B cell (primary cell): ENCODE data around the gene B3GLCT. TPM values are rescaled to one million over a fixed set of nuclear protein-coding genes. Genes with fewer than 3 reads are reported as not detected.
"Not testable (repeated sequence)": the region's sequence is repeated elsewhere in the genome, so short reads cannot be mapped to it uniquely, and the experiment has no call there.

Experiments used
- ATAC-seq: fragments of 200-7000 bp; cut with Tn5 transposase; one replicate; pipeline ENCODE4 v1.10.0; 2021; ENCODE audit warnings: low read depth, mild to moderate bottlenecking, moderate number of reproducible peaks, moderate library complexity
- CTCF ChIA-PET: fragments of 350-600 bp; sonication (Branson Sonifier 250); formaldehyde crosslinking; loops from one replicate; lab custom pipeline; 2021; ENCODE audit warnings: antibody characterized with exemption, inconsistent platforms; lab: Charles Lee
- POLR2A ChIA-PET: fragments of 350-600 bp; sonication (Branson Sonifier 250); formaldehyde crosslinking; loops from one replicate; lab custom pipeline; 2021; ENCODE audit warnings: antibody characterized with exemption; lab: Charles Lee
- DNase-seq: peaks from one replicate; pipeline ENCODE4 v3.0.0; 2013
- H2AFZ ChIP-seq: 2 replicates; pipeline ENCODE4 v1.6.1; 2012; ENCODE audit warnings: mild to moderate bottlenecking, low read depth, low read length; ENCODE audit not compliant: insufficient read depth, poor library complexity, severe bottlenecking
- H3K27ac ChIP-seq, 2 donors: 1 replicate in 1 of 2; 2 replicates in 1 of 2; pipeline ENCODE4 v1.5.1; 2012 to 2013; ENCODE audit warnings: low read length in 2 of 2, mild to moderate bottlenecking in 2 of 2, moderate library complexity in 1 of 2
- H3K27me3 ChIP-seq, 4 experiments: fragments of 200-600 bp in 1 of 4; sonication (generic) in 1 of 4; replicated peaks in 1 of 4; 1 replicate in 2 of 4; 2 replicates in 2 of 4; pipeline versions ENCODE4 v1.6.1 to v1.7.0; 2013 to 2016; ENCODE audit warnings: low read length in 3 of 4, mild to moderate bottlenecking in 2 of 4, mixed read lengths in 1 of 4, moderate library complexity in 1 of 4; ENCODE audit not compliant: insufficient read depth in 4 of 4, control insufficient read depth in 3 of 4; ENCODE audit errors: control extremely low read depth in 1 of 4
- H3K36me3 ChIP-seq, 2 experiments: replicated peaks in 1 of 2; 1 replicate in 1 of 2; 2 replicates in 1 of 2; pipeline versions ENCODE4 v1.6.1 to v1.7.1; 2013; ENCODE audit warnings: low read length in 1 of 2; ENCODE audit not compliant: insufficient read depth in 2 of 2, control insufficient read depth in 1 of 2; ENCODE audit errors: control extremely low read depth in 1 of 2, extremely low read depth in 1 of 2
- H3K4me1 ChIP-seq, 2 donors: fragments of 200-600 bp in 1 of 2; sonication (generic) in 1 of 2; 1 replicate in 1 of 2; 2 replicates in 1 of 2; pipeline versions ENCODE4 v1.5.1 to v1.6.1; 2013 to 2017; ENCODE audit warnings: low read length in 2 of 2; ENCODE audit not compliant: control insufficient read depth in 2 of 2, insufficient read depth in 2 of 2
- H3K4me2 ChIP-seq: replicated peaks from 2 replicates; pipeline ENCODE3; 2012; ENCODE audit warnings: mild to moderate bottlenecking, low read depth, low read length; ENCODE audit not compliant: poor library complexity, severe bottlenecking
- H3K4me3 ChIP-seq, 5 experiments: fragments of 200-600 bp in 1 of 5; sonication (generic) in 1 of 5; 1 replicate in 3 of 5; 2 replicates in 2 of 5; pipeline versions ENCODE4 v1.5.1 to v1.7.0; 2011 to 2016; ENCODE audit warnings: low read length in 4 of 5, mild to moderate bottlenecking in 4 of 5, low read depth in 2 of 5, control low read depth in 1 of 5, moderate library complexity in 1 of 5; ENCODE audit not compliant: insufficient read depth in 1 of 5; ENCODE audit errors: control extremely low read depth in 1 of 5, extremely low read depth in 1 of 5
- H3K79me2 ChIP-seq: fragments of 200-600 bp; sonication (generic); one replicate; pipeline ENCODE4 v1.6.0; 2016; ENCODE audit warnings: low read length; ENCODE audit not compliant: control insufficient read depth, insufficient read depth
- H3K9ac ChIP-seq: fragments of 200-600 bp; sonication (generic); 2 replicates; pipeline ENCODE4 v1.6.1; 2017; ENCODE audit warnings: mild to moderate bottlenecking, low read length, moderate library complexity
- H3K9me3 ChIP-seq, 3 donors: one replicate each; pipeline versions ENCODE4 v1.6.1 to v1.7.1; 2013; ENCODE audit warnings: low read length in 2 of 3; ENCODE audit not compliant: control insufficient read depth in 2 of 3, insufficient read depth in 1 of 3; ENCODE audit errors: control extremely low read depth in 1 of 3
- H4K20me1 ChIP-seq: 2 replicates; pipeline ENCODE4 v1.6.0; 2012; ENCODE audit warnings: mild to moderate bottlenecking, low read length; ENCODE audit not compliant: insufficient read depth, control insufficient read depth, poor library complexity, severe bottlenecking
- H3K27ac Mint-ChIP-seq: one replicate; pipeline ENCODE4 v1.8.0; 2021; ENCODE audit warnings: mixed read lengths
- H3K27me3 Mint-ChIP-seq: one replicate; pipeline ENCODE4 v1.8.0; 2021; ENCODE audit warnings: mixed read lengths
- H3K4me1 Mint-ChIP-seq: one replicate; pipeline ENCODE4 v1.8.0; 2021; ENCODE audit warnings: mixed read lengths
- H3K4me3 Mint-ChIP-seq: one replicate; pipeline ENCODE4 v1.8.0; 2021; ENCODE audit warnings: mixed read lengths
- H3K9me3 Mint-ChIP-seq: one replicate; pipeline ENCODE4 v1.8.0; 2022; ENCODE audit warnings: mixed read lengths; ENCODE audit not compliant: insufficient read depth
- EZH2 ChIP-seq: IDR thresholded peaks from 2 replicates; pipeline ENCODE4 v1.6.1; 2012; ENCODE audit warnings: borderline replicate concordance, low read depth, mild to moderate bottlenecking, moderate library complexity, low read length; ENCODE audit not compliant: insufficient read depth, poor library complexity, severe bottlenecking
- WGBS: methylation state at CpG from one replicate; pipeline ENCODE4 v1.1.5; 2013; ENCODE audit warnings: missing lambda C conversion rate; ENCODE audit not compliant: insufficient coverage; 5-methylcytosine and 5-hydroxymethylcytosine counted together
- intact Hi-C: fragments of 100-400 bp; cut with micrococcal nuclease; formaldehyde crosslinking; loops from one replicate; pipeline ENCODE4 v1.10.0; 2022
- polyA plus RNA-seq: library from polyadenylated mRNA; depleted of rRNA; stranded (reverse); fragments of >200 nt; gene quantifications from 2 replicates; pipeline ENCODE4 v1.2.3, GENCODE V29; 2012
- total RNA-seq, 2 donors: library from RNA; stranded (reverse); fragments of 120-200 nt in 1 of 2; gene quantifications; 1 replicate in 1 of 2; 2 replicates in 1 of 2; pipeline versions ENCODE4 v1.2.3 to v1.2.4, GENCODE V29; 2013 to 2022
- TF ChIP-seq, protein P1 (sequence below): fragments of 200-600 bp; IDR thresholded peaks from one replicate; pipeline ENCODE4 v1.8.0; 2022; ENCODE audit warnings: antibody characterized with exemption, mild to moderate bottlenecking

The B3GLCT gene
- total and polyA plus RNA-seq, 2 donors (not counting 1 experiment from before 2014, with no cell fraction given), result 1.4 to 6.2 TPM

DNA sequence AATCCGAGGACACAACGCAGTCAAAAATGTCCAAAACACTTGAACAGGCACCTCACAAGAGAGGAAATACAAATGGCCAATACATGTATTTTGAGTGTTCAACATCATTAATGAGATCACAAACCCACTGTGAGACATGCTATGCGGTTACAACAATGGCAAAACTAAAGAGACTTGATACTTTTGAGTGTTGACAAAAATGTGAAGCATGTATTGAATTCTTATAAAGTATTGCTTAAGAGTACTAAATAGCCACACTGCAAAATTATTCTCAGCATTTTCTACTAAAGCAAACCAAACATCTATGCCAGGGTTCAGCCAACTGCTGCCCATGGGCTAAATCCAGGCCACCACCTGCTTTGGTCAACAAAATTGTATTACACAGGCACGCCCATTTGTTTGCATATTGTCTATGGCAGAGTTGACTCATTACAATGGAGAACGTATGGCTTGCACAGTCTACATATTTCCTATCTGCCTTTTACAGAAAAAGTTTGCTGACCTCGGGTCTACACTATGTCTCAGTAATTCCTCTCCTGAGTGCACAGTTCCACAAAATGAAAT, 135.3 kb downstream of the B3GLCT start:
- POLR2A ChIA-PET, result no interaction called here
- DNase-seq, result no peak
- no peaks in the 10 kb centered on the region for H3K4me1 Mint-ChIP-seq

DNA sequence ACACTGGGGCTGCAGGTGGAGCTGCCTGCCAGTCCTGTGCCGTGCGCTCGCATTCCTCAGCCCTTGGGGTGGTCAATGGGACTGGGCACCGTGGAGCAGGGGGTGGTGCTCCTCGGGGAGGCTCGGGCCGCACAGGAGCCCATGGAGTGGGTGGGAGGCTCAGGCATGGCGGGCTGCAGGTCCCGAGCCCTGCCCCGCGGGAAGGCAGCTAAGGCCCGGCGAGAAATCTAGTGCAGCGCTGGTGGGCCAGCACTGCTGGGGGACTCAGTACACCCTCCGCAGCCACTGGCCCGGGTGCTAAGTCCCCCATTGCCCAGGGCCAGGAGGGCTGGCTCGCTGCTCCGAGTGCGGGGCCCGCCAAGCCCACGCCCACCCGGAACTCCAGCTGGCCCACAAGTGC, 139.8 kb downstream of the B3GLCT start:
- not testable (repeated sequence) for H3K27me3 Mint-ChIP-seq

More for the DNA sequence above, 135.3 kb downstream of the B3GLCT start:
- H3K79me2 ChIP-seq, result no peaks in the 10 kb centered on the region
- intact Hi-C loops, result no loop called here
- 100% methylated on average over 1 of the region's 6 CpGs for WGBS
- CTCF ChIA-PET, result no interaction called here
- no peak overlapping the region for H3K27ac ChIP-seq
- TF ChIP-seq EZH2, result no peak
- TF ChIP-seq, protein P1, sequence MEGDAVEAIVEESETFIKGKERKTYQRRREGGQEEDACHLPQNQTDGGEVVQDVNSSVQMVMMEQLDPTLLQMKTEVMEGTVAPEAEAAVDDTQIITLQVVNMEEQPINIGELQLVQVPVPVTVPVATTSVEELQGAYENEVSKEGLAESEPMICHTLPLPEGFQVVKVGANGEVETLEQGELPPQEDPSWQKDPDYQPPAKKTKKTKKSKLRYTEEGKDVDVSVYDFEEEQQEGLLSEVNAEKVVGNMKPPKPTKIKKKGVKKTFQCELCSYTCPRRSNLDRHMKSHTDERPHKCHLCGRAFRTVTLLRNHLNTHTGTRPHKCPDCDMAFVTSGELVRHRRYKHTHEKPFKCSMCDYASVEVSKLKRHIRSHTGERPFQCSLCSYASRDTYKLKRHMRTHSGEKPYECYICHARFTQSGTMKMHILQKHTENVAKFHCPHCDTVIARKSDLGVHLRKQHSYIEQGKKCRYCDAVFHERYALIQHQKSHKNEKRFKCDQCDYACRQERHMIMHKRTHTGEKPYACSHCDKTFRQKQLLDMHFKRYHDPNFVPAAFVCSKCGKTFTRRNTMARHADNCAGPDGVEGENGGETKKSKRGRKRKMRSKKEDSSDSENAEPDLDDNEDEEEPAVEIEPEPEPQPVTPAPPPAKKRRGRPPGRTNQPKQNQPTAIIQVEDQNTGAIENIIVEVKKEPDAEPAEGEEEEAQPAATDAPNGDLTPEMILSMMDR, result no peak
- no peak overlapping the region for H2AFZ ChIP-seq
- no peak overlapping the region for H3K4me2 ChIP-seq
- H3K4me3 ChIP-seq, result no peak overlapping the region
- no peak overlapping the region for H3K27ac Mint-ChIP-seq
- no peaks in the 10 kb centered on the region for H3K4me1 ChIP-seq
- H4K20me1 ChIP-seq, result no peaks in the 10 kb centered on the region
- no peak overlapping the region for H3K4me3 Mint-ChIP-seq
- no peaks in the 10 kb centered on the region for H3K27me3 Mint-ChIP-seq
- no peak overlapping the region for H3K9ac ChIP-seq
- H3K27me3 ChIP-seq, result no peaks in the 10 kb centered on the region
- ATAC-seq, result no peak
- H3K9me3 Mint-ChIP-seq, result peaks cover 3% of the 10 kb centered on the region
- H3K36me3 ChIP-seq, result no peaks in the 10 kb centered on the region
- peaks cover 0 to 11% (median 0%) of the 10 kb centered on the region in 3 donors for H3K9me3 ChIP-seq

DNA sequence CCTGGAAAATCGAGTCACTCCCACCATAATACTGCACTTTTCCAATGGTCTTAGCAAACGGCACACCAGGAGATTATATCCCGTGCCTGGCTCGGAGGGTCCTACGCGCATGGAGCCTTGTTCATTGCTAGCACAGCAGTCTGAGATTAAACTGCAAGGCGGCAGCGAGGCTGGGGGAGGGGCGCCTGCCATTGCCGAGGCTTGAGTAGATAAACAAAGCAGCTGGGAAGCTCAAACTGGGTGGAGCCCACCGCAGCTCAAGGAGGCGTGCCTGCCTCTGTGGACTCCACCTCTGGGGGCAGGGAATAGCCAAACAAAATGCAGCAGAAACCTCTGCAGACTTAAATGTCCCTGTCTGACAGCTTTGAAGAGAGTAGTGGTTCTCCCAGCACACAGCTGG, 141.1 kb downstream of the B3GLCT start:
- H3K36me3 ChIP-seq, H3K4me3 Mint-ChIP-seq, ATAC-seq, H3K27me3 ChIP-seq, H3K9me3 Mint-ChIP-seq, H3K27ac Mint-ChIP-seq, DNase-seq, H3K9ac ChIP-seq, CTCF ChIA-PET, H3K79me2 ChIP-seq, H3K4me2 ChIP-seq, H3K4me1 ChIP-seq, POLR2A ChIA-PET, H2AFZ ChIP-seq, H3K27ac ChIP-seq, H3K27me3 Mint-ChIP-seq, H3K4me3 ChIP-seq, intact Hi-C loops, H4K20me1 ChIP-seq, H3K4me1 Mint-ChIP-seq: not testable (repeated sequence)
- WGBS, result 93% methylated on average over 12 of the region's 12 CpGs
- H3K9me3 ChIP-seq, result peaks cover 0 to 23% (median 0%) of the 10 kb centered on the region in 3 donors

More for the DNA sequence above, 139.8 kb downstream of the B3GLCT start:
- CTCF ChIA-PET, H3K27ac Mint-ChIP-seq, H3K9me3 Mint-ChIP-seq, H4K20me1 ChIP-seq, H3K36me3 ChIP-seq, H3K4me1 Mint-ChIP-seq, intact Hi-C loops, H3K4me3 ChIP-seq, H3K4me2 ChIP-seq, H3K4me3 Mint-ChIP-seq, DNase-seq, H3K79me2 ChIP-seq, H3K27me3 ChIP-seq, ATAC-seq, H3K9ac ChIP-seq, H2AFZ ChIP-seq, POLR2A ChIA-PET, H3K27ac ChIP-seq, H3K4me1 ChIP-seq: not testable (repeated sequence)
- H3K9me3 ChIP-seq, result peaks cover 0 to 23% (median 0%) of the 10 kb centered on the region in 3 donors
- 92% methylated on average over 9 of the region's 22 CpGs for WGBS
